Cardiac fibroblast (primary cell): ENCODE measurements around the gene AACS.

Experiments
- DNase-seq, 2 donors: peaks; one replicate each; pipeline versions ENCODE4 v3.0.0 to v3.0.0-alpha.2; 2010; ENCODE audit warnings: low read depth in 2 of 2
- H3K4me3 ChIP-seq, 2 donors: replicated peaks in 1 of 2; 1 replicate in 1 of 2; 2 replicates in 1 of 2; pipeline ENCODE4 v1.5.1; 2011; ENCODE audit warnings: low read depth in 2 of 2, low read length in 2 of 2, mild to moderate bottlenecking in 2 of 2, moderate library complexity in 1 of 2
- CTCF ChIP-seq: IDR thresholded peaks from one replicate; pipeline ENCODE4 v1.5.1; 2011; ENCODE audit warnings: low read depth, mild to moderate bottlenecking, low read length, inconsistent platforms

The AACS gene

DNA sequence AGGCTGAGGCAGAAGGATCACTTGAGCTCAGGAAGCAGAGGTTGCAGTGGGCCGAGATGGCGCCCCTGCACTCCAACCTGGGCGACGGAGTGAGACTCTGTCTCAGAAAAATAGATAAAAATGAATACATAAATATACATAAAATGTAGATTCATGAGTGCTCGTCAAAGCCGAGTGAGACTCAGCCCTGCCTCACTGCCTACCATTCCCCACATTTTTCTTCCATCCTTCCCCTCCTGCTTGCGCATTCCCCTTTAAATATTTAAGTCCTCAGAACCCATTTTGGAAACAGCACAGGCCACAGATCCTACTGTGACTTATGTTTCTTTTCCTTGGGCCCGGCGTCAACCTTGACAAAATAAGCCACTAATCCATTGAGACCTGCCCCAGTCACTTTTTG lies 31.9 kb upstream of the AACS start:
- no peak for DNase-seq
- TF ChIP-seq CTCF = no peak
- H3K4me3 ChIP-seq = no peak overlapping the region

- peak in 1 of 2 donors; percentile 5 for DNase-seq
- TF ChIP-seq CTCF = no peak
- H3K4me3 ChIP-seq = no peak overlapping the region
These were observed 26.1 kb upstream of the AACS start for GRCh38 chr12:125038976-125039625.

- no peak for TF ChIP-seq CTCF
These were observed 16.2 kb upstream of the AACS start for GRCh38 chr12:125049093-125049458.

GRCh38 chr12:125050446-125050845 lies 14.8 kb upstream of the AACS start:
- no peak overlapping the region for H3K4me3 ChIP-seq
- no peak for TF ChIP-seq CTCF
- no peak for DNase-seq

More at GRCh38 chr12:125049093-125049458, 16.2 kb upstream of the AACS start:
- DNase-seq = no peak
- peak overlapping the region; percentile 54 to 58 for H3K4me3 ChIP-seq

DNA sequence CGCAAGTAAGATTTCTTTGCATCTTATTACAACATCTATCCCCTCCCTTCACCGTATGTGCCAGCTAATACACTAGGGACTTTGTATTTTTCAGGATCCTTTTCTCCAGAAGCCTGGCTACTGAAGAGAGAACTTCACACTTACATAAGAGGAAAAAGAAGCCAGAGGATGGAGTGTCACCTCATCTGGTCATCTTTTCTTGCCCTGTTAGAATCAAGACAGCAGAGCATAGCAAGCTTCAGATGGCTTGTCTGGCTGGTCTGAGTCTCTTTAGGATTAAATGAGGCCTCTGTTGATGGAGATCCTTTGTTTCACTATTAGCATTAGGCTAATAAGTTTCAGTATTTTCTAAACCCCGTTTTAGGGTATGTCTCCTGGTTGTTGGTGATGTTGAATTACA lies 14.4 kb upstream of the AACS start:
- DNase-seq = no peak
- TF ChIP-seq CTCF = no peak
- no peak overlapping the region for H3K4me3 ChIP-seq

DNA sequence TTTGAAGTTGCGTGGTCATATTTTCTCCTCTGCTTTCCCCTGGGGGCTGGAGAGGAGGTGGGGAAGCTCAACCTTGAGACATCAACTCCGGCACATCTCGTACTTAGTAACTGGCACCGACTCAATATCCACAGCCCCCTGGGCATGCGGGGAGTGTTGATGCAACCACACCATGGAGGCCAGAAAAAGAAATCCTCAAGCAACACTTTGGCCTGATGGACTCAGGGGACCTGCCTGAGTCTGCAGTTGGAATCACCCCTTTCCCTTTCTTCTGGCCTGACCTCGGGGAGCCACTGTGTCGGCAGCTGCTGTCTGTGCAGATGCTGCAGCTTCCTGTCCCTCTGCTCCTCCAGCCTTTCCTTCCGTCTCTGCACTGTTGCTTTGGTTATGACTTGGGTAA lies 11.4 kb upstream of the AACS start:
- H3K4me3 ChIP-seq = no peak overlapping the region
- peak in 1 of 2 donors; percentile 63 for DNase-seq
- no peak for TF ChIP-seq CTCF

GRCh38 chr12:125055591-125055990 lies 9.6 kb upstream of the AACS start:
- no peak for TF ChIP-seq CTCF
- DNase-seq = no peak
- no peak overlapping the region for H3K4me3 ChIP-seq
